GM18519 (cell line): ENCODE data around the gene CASKIN1.

Experiments used
- ATAC-seq: cut with Tn5 transposase; IDR thresholded peaks from one replicate; pipeline ENCODE4 v1.9.1; 2021; ENCODE audit warnings: mild to moderate bottlenecking, moderate library complexity; ENCODE audit not compliant: unreplicated experiment, low FRiP score

The CASKIN1 gene

GRCh38 chr16:2233872-2234812 is 37.7 kb upstream of the CASKIN1 start:
- ATAC-seq, result no peak

- no peak for ATAC-seq
These were observed 36.8 kb upstream of the CASKIN1 start for GRCh38 chr16:2233046-2233775.

GRCh38 chr16:2232094-2232990 is 35.9 kb upstream of the CASKIN1 start:
- no peak for ATAC-seq

- ATAC-seq, result no peak
These were observed 34.9 kb upstream of the CASKIN1 start for GRCh38 chr16:2231016-2231931.

GRCh38 chr16:2230376-2230775 is 34.0 kb upstream of the CASKIN1 start:
- no peak for ATAC-seq

GRCh38 chr16:2229632-2230250 is 33.3 kb upstream of the CASKIN1 start:
- ATAC-seq, result no peak

- no peak for ATAC-seq
These were observed 32.7 kb upstream of the CASKIN1 start for GRCh38 chr16:2229091-2229490.

- ATAC-seq, result no peak
These were observed 31.9 kb upstream of the CASKIN1 start for GRCh38 chr16:2228161-2228824.

- no peak for ATAC-seq
These were observed 30.5 kb upstream of the CASKIN1 start for GRCh38 chr16:2226918-2227317.

GRCh38 chr16:2226245-2226793 is 29.9 kb upstream of the CASKIN1 start:
- ATAC-seq, result no peak

- no peak for ATAC-seq
These were observed 27.6 kb upstream of the CASKIN1 start for GRCh38 chr16:2223942-2224486.

- ATAC-seq, result peak; percentile 86
These were observed 27.0 kb upstream of the CASKIN1 start, which contains the start of gene E4F1 for GRCh38 chr16:2223221-2223941. Gene E4F1, plus strand, starts transcription at chr16:2223591. Its CDS starts 23 bp downstream, at chr16:2223614.

GRCh38 chr16:2216330-2216729 is 19.9 kb upstream of the CASKIN1 start:
- ATAC-seq, result no peak

- ATAC-seq, result peak; percentile 71
These were observed 18.2 kb upstream of the CASKIN1 start, which contains the start of gene PGP for GRCh38 chr16:2214719-2214968. Gene PGP, minus strand, starts transcription at chr16:2214840. Its CDS starts 63 bp downstream, at chr16:2214777.

- ATAC-seq, result no peak
These were observed 17.7 kb upstream of the CASKIN1 start for GRCh38 chr16:2213817-2214718.
